H9 (cell line): ENCODE data around the gene CYP4F2. TPM values are rescaled to one million over a fixed set of nuclear protein-coding genes. Genes with fewer than 3 reads are reported as not detected.

Source experiments
- DNase-seq: peaks from one replicate; pipeline ENCODE4 v3.0.0-alpha.2; 2017
- H2AFZ ChIP-seq: one replicate; pipeline ENCODE4 v1.6.1; 2013; ENCODE audit warnings: mild to moderate bottlenecking, low read length, control low read depth, moderate library complexity
- H2AK5ac ChIP-seq: 2 replicates; pipeline ENCODE4 v1.6.1; 2013; ENCODE audit warnings: low read length, control low read depth, mixed read lengths; ENCODE audit not compliant: insufficient read length
- H2BK120ac ChIP-seq: one replicate; pipeline ENCODE4 v1.6.1; 2013; ENCODE audit warnings: low read depth, mild to moderate bottlenecking, low read length, control low read depth, inconsistent platforms; ENCODE audit not compliant: poor library complexity, severe bottlenecking
- H2BK12ac ChIP-seq: 2 replicates; pipeline ENCODE4 v1.6.1; 2013; ENCODE audit warnings: low read length, control low read depth, mixed read lengths, low read depth; ENCODE audit not compliant: insufficient read length
- H2BK15ac ChIP-seq: 2 replicates; pipeline ENCODE4 v1.6.1; 2013; ENCODE audit warnings: low read depth, low read length, control low read depth
- H2BK20ac ChIP-seq: one replicate; pipeline ENCODE4 v1.6.1; 2013; ENCODE audit warnings: low read depth, mild to moderate bottlenecking, low read length, control low read depth, inconsistent platforms; ENCODE audit not compliant: poor library complexity, severe bottlenecking
- H2BK5ac ChIP-seq: 2 replicates; pipeline ENCODE4 v1.6.1; 2013; ENCODE audit warnings: low read length, control low read depth, mixed read lengths; ENCODE audit not compliant: insufficient read length
- H3K14ac ChIP-seq: 2 replicates; pipeline ENCODE4 v1.6.1; 2013; ENCODE audit warnings: low read length, control low read depth; ENCODE audit not compliant: insufficient read depth
- H3K18ac ChIP-seq: 2 replicates; pipeline ENCODE4 v1.6.1; 2013; ENCODE audit warnings: low read depth, mild to moderate bottlenecking, mixed read lengths, low read length, control low read depth; ENCODE audit not compliant: insufficient read length
- H3K23ac ChIP-seq: 2 replicates; pipeline ENCODE4 v1.6.1; 2013; ENCODE audit warnings: low read length, control low read depth, mixed read lengths, low read depth; ENCODE audit not compliant: insufficient read length
- H3K23me2 ChIP-seq: 2 replicates; pipeline ENCODE4 v1.6.1; 2013; ENCODE audit warnings: low read depth, mild to moderate bottlenecking, mixed read lengths, low read length, control low read depth; ENCODE audit not compliant: insufficient read length, poor library complexity, severe bottlenecking
- H3K27ac ChIP-seq: 2 replicates; pipeline ENCODE4 v1.5.1; 2013; ENCODE audit warnings: low read length, control low read depth, mixed read lengths, low read depth; ENCODE audit not compliant: insufficient read length
- H3K27me3 ChIP-seq: 2 replicates; pipeline ENCODE4 v1.6.1; 2013; ENCODE audit warnings: low read length, control low read depth, inconsistent platforms; ENCODE audit not compliant: insufficient read depth
- H3K4ac ChIP-seq: 2 replicates; pipeline ENCODE4 v1.6.1; 2013; ENCODE audit warnings: low read depth, mild to moderate bottlenecking, control low read depth, inconsistent platforms, low read length, moderate library complexity
- H3K4me1 ChIP-seq: 2 replicates; pipeline ENCODE4 v1.6.1; 2013; ENCODE audit warnings: low read length, control low read depth, inconsistent platforms; ENCODE audit not compliant: insufficient read depth
- H3K4me2 ChIP-seq: 2 replicates; pipeline ENCODE4 v1.6.1; 2013; ENCODE audit warnings: low read length, control low read depth, mixed read lengths; ENCODE audit not compliant: insufficient read length, insufficient read depth
- H3K56ac ChIP-seq: 2 replicates; pipeline ENCODE4 v1.6.1; 2013; ENCODE audit warnings: low read depth, mild to moderate bottlenecking, mixed read lengths, low read length, control low read depth; ENCODE audit not compliant: insufficient read length
- H3K79me1 ChIP-seq: 2 replicates; pipeline ENCODE4 v1.6.1; 2013; ENCODE audit warnings: low read depth, mild to moderate bottlenecking, moderate library complexity, low read length, control low read depth, inconsistent platforms; ENCODE audit not compliant: insufficient read depth, poor library complexity, severe bottlenecking
- H3K79me2 ChIP-seq: 2 replicates; pipeline ENCODE4 v1.6.1; 2013; ENCODE audit warnings: low read length, control low read depth, inconsistent platforms; ENCODE audit not compliant: insufficient read depth
- H3K9ac ChIP-seq: 2 replicates; pipeline ENCODE4 v1.6.1; 2013; ENCODE audit warnings: low read length, control low read depth, mixed read lengths; ENCODE audit not compliant: insufficient read length; ENCODE audit errors: extremely low read depth
- H3K9me3 ChIP-seq: one replicate; pipeline ENCODE4 v1.6.1; 2013; ENCODE audit warnings: low read depth, low read length, inconsistent platforms; ENCODE audit not compliant: control insufficient read depth
- H3T11ph ChIP-seq: one replicate; pipeline ENCODE4 v1.6.1; 2013; ENCODE audit warnings: mild to moderate bottlenecking, low read length, control low read depth, inconsistent platforms
- H4K20me1 ChIP-seq: one replicate; pipeline ENCODE4 v1.6.1; 2013; ENCODE audit not compliant: control insufficient read depth, insufficient read length, insufficient read depth
- H4K5ac ChIP-seq: 2 replicates; pipeline ENCODE4 v1.6.1; 2013; ENCODE audit warnings: low read depth, mild to moderate bottlenecking, mixed read lengths, low read length, control low read depth; ENCODE audit not compliant: insufficient read length
- H4K8ac ChIP-seq: replicated peaks from 2 replicates; pipeline ENCODE4 v1.6.1; 2013; ENCODE audit warnings: low read length, control low read depth, mixed read lengths, low read depth; ENCODE audit not compliant: insufficient read length
- H4K91ac ChIP-seq: 2 replicates; pipeline ENCODE4 v1.6.1; 2013; ENCODE audit warnings: low read depth, mild to moderate bottlenecking, moderate library complexity, mixed read lengths, low read length, control low read depth; ENCODE audit not compliant: insufficient read length
- H3K27ac Mint-ChIP-seq, 3 experiments: 2 replicates in 2 of 3; 3 replicates in 1 of 3; pipeline ENCODE4 v1.8.0; 2020 to 2021; ENCODE audit warnings: mixed read lengths in 3 of 3, mild to moderate bottlenecking in 1 of 3, moderate library complexity in 1 of 3
- H3K27me3 Mint-ChIP-seq: 2 replicates; pipeline ENCODE4 v1.8.0; 2021; ENCODE audit warnings: low read depth, mild to moderate bottlenecking, moderate library complexity, mixed read lengths
- H3K36me3 Mint-ChIP-seq, 3 experiments: 2 replicates in 2 of 3; 3 replicates in 1 of 3; pipeline ENCODE4 v1.8.0; 2020 to 2021; ENCODE audit warnings: low read depth in 3 of 3, mixed read lengths in 3 of 3; ENCODE audit not compliant: insufficient read depth in 1 of 3
- H3K4me1 Mint-ChIP-seq, 2 experiments: 2 replicates each; pipeline ENCODE4 v1.8.0; 2020; ENCODE audit warnings: mixed read lengths in 2 of 2
- H3K4me3 Mint-ChIP-seq, 2 experiments: 2 replicates in 1 of 2; 3 replicates in 1 of 2; pipeline ENCODE4 v1.8.0; 2020 to 2021; ENCODE audit warnings: mild to moderate bottlenecking in 2 of 2, mixed read lengths in 2 of 2, moderate library complexity in 1 of 2
- H3K9me3 Mint-ChIP-seq, 2 experiments: 2 replicates in 1 of 2; 3 replicates in 1 of 2; pipeline ENCODE4 v1.8.0; 2020; ENCODE audit warnings: mild to moderate bottlenecking in 2 of 2, mixed read lengths in 2 of 2, moderate library complexity in 1 of 2
- CTCF ChIP-seq: fragments of 200-600 bp; sonication (generic); conservative IDR thresholded peaks from 3 replicates; pipeline ENCODE4 v1.8.0; 2021; ENCODE audit warnings: antibody characterized with exemption, mild to moderate bottlenecking
- WGBS: extraction: QIAGEN DNeasy Blood & Tissue Kit; methylation state at CpG from one replicate; pipeline ENCODE4 v1.1.7; 2013; ENCODE audit warnings: missing lambda C conversion rate, low lambda C conversion rate, mixed read lengths; ENCODE audit not compliant: insufficient read length; ENCODE audit errors: extremely low coverage; 5-methylcytosine and 5-hydroxymethylcytosine counted together
- total RNA-seq: library from RNA; stranded (reverse); gene quantifications from 2 replicates; pipeline ENCODE4 v1.2.1, GENCODE V29; 2021

Gene CYP4F2
- total RNA-seq, 1 experiment from 2014 or later = not detected

GRCh38 chr19:15895876-15896430 is 1.9 kb downstream of the CYP4F2 start:
- H2BK12ac ChIP-seq = no peak overlapping the region
- peaks cover 82 to 84% of the 10 kb centered on the region in 2 experiments for H3K9me3 Mint-ChIP-seq
- H2AFZ ChIP-seq = no peak overlapping the region
- no peak overlapping the region for H2AK5ac ChIP-seq
- no peaks in the 10 kb centered on the region for H3K79me1 ChIP-seq
- no peak overlapping the region for H2BK5ac ChIP-seq
- no peak overlapping the region for H3K4me3 Mint-ChIP-seq
- no peak overlapping the region for H3K4me2 ChIP-seq
- H3K27me3 ChIP-seq = no peaks in the 10 kb centered on the region
- DNase-seq = no peak
- no peak overlapping the region for H2BK15ac ChIP-seq
- no peaks in the 10 kb centered on the region for H4K20me1 ChIP-seq
- WGBS = 60% methylated on average over 1 of the region's 4 CpGs
- H3K27me3 Mint-ChIP-seq = peaks cover 5% of the 10 kb centered on the region
- no peak overlapping the region for H3K9ac ChIP-seq
- H3K23me2 ChIP-seq = no peaks in the 10 kb centered on the region
- H3K23ac ChIP-seq = no peak overlapping the region
- peaks cover 84% of the 10 kb centered on the region for H3K9me3 ChIP-seq
- H3K27ac ChIP-seq = no peak overlapping the region
- H3K4me1 Mint-ChIP-seq = no peaks in the 10 kb centered on the region
- H3K36me3 Mint-ChIP-seq = peaks cover 5 to 35% (median 17%) of the 10 kb centered on the region in 3 experiments; a peak in 5 of 7 replicates
- H3K4me1 ChIP-seq = no peaks in the 10 kb centered on the region
- H3K79me2 ChIP-seq = no peaks in the 10 kb centered on the region
- no peak for TF ChIP-seq CTCF
- H2BK20ac ChIP-seq = no peak overlapping the region
- no peak overlapping the region for H4K91ac ChIP-seq
- no peak overlapping the region for H3K27ac Mint-ChIP-seq
- no peak overlapping the region for H4K5ac ChIP-seq
- H3T11ph ChIP-seq = no peak overlapping the region
- no peak overlapping the region for H3K56ac ChIP-seq
- no peak overlapping the region for H3K4ac ChIP-seq
- no peak overlapping the region for H4K8ac ChIP-seq
- H3K18ac ChIP-seq = no peak overlapping the region
- no peak overlapping the region for H3K14ac ChIP-seq
- no peak overlapping the region for H2BK120ac ChIP-seq
